D341Med (cell line): ENCODE data around the gene DYNC2LI1.

Source experiments
- DNase-seq: peaks from one replicate; pipeline ENCODE4 v3.0.0; 2012; ENCODE audit warnings: low spot score

The DYNC2LI1 gene

GRCh38 chr2:43763091-43763490 lies 10.7 kb upstream of the DYNC2LI1 start:
- no peak for DNase-seq

- no peak for DNase-seq
These were observed 9.6 kb upstream of the DYNC2LI1 start for GRCh38 chr2:43764086-43764705.

GRCh38 chr2:43766006-43766405 lies 7.8 kb upstream of the DYNC2LI1 start:
- no peak for DNase-seq

GRCh38 chr2:43774617-43775016 lies 778 bp downstream of the DYNC2LI1 start:
- no peak for DNase-seq

GRCh38 chr2:43776324-43776723 lies 2.5 kb downstream of the DYNC2LI1 start:
- no peak for DNase-seq

- no peak for DNase-seq
These were observed 3.6 kb downstream of the DYNC2LI1 start for GRCh38 chr2:43777306-43777926.

GRCh38 chr2:43778233-43778632 lies 4.4 kb downstream of the DYNC2LI1 start:
- DNase-seq = no peak

GRCh38 chr2:43787895-43788294 lies 14.1 kb downstream of the DYNC2LI1 start:
- no peak for DNase-seq

GRCh38 chr2:43788646-43789045 lies 14.8 kb downstream of the DYNC2LI1 start:
- no peak for DNase-seq

GRCh38 chr2:43790147-43790546 lies 16.3 kb downstream of the DYNC2LI1 start:
- DNase-seq = no peak

GRCh38 chr2:43791035-43791765 lies 17.4 kb downstream of the DYNC2LI1 start:
- no peak for DNase-seq

- no peak for DNase-seq
These were observed 18.8 kb downstream of the DYNC2LI1 start for GRCh38 chr2:43792653-43793052.

GRCh38 chr2:43794956-43795355 lies 21.1 kb downstream of the DYNC2LI1 start:
- no peak for DNase-seq

GRCh38 chr2:43796206-43796605 lies 22.4 kb downstream of the DYNC2LI1 start:
- DNase-seq = no peak

GRCh38 chr2:43798300-43798699 lies 24.5 kb downstream of the DYNC2LI1 start:
- peak; percentile 30 for DNase-seq

GRCh38 chr2:43800894-43801293 lies 27.1 kb downstream of the DYNC2LI1 start:
- DNase-seq = no peak

- no peak for DNase-seq
These were observed 28.3 kb downstream of the DYNC2LI1 start for GRCh38 chr2:43802135-43802534.

- no peak for DNase-seq
These were observed 29.3 kb downstream of the DYNC2LI1 start for GRCh38 chr2:43803113-43803512.

GRCh38 chr2:43806719-43807031 lies 32.8 kb downstream of the DYNC2LI1 start:
- no peak for DNase-seq

GRCh38 chr2:43810452-43810851 lies 36.6 kb downstream of the DYNC2LI1 start:
- DNase-seq = no peak

GRCh38 chr2:43810888-43811287 lies 37.0 kb downstream of the DYNC2LI1 start:
- DNase-seq = no peak

GRCh38 chr2:43812006-43812405 lies 38.2 kb downstream of the DYNC2LI1 start:
- DNase-seq = no peak

- DNase-seq = no peak
These were observed 39.1 kb downstream of the DYNC2LI1 start for GRCh38 chr2:43812947-43813346.

GRCh38 chr2:43814711-43815110 lies 40.9 kb downstream of the DYNC2LI1 start:
- DNase-seq = no peak
